ENCODE data around the gene GRN.
"Not testable (repeated sequence)": the region's sequence is repeated elsewhere in the genome, so short reads cannot be mapped to it uniquely, and the experiment has no call there.

Gene GRN

DNA sequence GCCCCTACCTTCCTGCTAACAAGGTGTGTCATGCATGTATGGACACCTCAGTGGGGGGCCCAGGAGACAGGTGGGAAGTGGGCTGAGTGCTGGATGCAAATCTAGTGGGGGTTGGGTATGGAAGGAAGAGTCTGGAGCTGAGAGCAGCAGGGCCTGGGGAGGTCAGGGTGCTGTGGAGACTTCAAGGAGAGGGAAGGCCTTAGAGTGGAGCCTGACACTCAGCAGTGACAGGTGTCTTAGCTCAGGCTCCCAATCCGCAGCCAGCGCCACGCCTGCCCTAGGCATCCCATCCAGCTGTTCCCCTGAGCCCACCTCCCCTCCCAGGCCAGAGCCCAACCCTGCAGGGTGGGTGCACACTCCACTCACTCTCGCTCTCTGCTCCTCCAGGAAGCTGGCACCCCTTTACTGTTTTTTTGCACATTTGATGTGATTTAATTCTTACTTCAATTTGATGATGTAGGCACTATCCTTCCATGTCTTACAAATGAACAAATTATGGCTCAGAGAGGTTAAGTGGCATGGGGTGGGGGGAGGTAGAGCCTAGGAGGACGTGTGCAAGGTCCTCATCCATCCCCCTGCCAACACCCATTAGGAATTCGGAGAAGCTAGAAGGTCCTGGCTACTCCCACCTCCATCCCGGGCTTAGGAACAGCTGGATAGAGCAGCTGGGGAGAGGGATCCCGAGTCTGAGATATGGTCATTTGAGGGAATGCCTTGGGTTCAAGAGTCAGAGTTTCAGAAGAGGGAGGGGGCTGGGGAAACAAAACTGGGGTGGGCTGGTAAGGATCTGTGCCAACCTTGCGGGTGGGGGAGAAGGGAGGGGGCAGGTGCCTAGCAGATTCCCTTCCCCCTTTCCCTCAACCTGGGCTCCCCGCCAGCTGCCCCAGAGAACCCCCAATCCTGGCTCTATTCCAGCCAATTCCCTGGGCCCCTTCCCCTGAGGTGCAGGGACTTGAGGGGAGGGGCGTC, 16.5 kb downstream of the GRN start:
- DNase-seq (ENCODE audit: low spot score), result no peak

- DNase-seq (ENCODE audit: low spot score), result no peak
These were observed 17.4 kb downstream of the GRN start for GRCh38 chr17:44362459-44362948.

GRCh38 chr17:44362949-44363612, 18.0 kb downstream of the GRN start:
- no peak for DNase-seq (ENCODE audit: low spot score)

GRCh38 chr17:44363613-44364159, 18.6 kb downstream of the GRN start, which contains the start of gene FAM171A2:
Gene FAM171A2, minus strand, starts transcription at chr17:44363853. Its CDS starts 139 bp downstream, at chr17:44363714.
- DNase-seq (ENCODE audit: low spot score), result no peak

DNA sequence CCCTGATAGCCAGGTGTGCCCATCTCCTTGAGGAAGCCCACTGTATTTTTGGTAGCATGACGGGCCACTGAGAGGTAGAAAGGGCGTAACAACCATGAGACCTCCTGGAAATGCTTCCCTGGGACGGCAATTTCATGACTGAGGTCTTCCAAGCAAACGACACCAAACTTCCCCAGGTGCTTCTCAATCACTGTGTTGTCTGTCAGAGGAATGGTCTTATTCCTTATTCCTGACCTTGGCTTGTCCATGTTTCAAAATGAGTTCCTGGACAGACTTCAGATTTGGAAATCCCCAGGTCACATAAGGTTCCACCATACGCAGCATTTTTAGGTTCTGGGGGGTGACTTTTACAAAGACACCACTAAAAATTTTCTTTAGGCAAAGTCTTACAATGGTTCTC, 19.9 kb downstream of the GRN start:
- not testable (repeated sequence) for DNase-seq (ENCODE audit: low spot score)

DNA sequence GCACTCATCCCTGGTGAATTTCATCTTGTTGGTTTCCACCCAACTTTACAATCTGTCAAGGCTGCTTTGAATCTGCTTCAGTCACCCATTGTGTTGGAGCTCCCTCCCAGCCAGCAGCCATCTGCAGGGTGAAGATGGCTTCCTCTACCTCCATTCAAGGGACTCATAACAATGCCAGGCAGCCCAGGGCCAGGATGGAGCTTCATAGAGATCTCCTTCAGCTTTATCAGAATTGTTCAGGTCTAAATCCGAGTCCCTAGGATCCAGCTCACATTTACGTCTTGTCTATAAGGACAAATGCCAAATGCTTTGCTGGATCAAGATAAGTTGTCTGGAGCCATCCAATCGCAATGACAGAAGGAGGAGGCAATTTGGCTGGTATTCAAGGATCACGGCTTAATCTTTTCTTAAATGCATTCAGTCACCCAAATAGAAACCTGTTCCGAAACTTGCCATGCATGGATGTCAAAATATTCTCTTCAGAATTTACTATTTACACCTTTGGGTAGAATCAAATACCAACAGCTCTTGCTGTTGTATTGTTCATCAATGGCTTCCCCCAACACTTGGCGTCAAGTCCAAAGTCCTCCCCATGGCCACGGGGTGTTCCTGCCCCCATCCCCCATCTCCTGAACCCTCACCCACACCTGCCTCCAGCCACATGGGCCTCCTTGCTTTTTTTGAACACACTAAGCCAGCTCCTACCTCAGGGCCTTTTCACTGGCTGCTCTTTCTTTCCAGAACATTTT, 22.3 kb downstream of the GRN start:
- DNase-seq (ENCODE audit: low spot score), result no peak

DNA sequence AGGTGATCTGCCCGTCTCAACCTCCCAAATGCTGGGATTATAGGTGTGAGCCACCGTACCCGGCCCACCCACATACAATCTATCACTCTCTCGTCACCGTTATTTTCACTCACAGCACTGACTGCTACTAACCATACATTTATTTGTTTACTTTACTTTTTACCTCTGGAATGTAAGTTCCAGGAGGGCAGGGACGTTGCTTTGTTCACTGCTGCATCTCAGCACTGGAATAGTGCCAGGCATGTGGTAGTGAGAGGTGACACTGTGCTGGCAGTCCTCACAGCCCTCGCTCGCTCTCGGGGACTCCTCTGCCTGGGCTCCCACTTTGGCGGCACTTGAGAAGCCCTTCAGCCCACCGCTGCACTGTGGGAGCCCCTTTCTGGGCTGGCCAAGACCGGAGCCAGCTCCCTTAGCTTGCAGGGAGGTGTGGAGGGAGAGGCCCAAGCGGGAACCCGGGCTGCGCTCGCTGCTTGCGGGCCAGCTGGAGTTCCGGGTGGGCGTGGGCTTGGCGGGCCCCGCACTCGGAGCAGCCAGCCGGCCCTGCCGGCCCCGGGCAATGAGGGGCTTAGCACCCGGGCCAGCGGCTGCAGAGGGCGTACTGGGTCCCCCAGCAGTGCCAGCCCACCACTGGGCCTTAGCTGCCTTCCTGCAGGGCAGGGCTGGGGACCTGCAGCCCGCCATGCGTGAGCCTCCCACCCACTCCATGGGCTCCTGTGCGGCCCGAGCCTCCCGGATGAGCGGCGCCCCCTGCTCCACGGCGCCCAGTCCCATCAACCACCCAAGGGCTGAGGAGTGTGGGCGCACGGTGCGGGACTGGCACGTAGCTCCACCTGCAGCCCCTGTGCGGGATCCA, 23.5 kb downstream of the GRN start:
- DNase-seq (ENCODE audit: low spot score), result not testable (repeated sequence)

GRCh38 chr17:44369414-44370023, 24.4 kb downstream of the GRN start:
- not testable (repeated sequence) for DNase-seq (ENCODE audit: low spot score)

DNA sequence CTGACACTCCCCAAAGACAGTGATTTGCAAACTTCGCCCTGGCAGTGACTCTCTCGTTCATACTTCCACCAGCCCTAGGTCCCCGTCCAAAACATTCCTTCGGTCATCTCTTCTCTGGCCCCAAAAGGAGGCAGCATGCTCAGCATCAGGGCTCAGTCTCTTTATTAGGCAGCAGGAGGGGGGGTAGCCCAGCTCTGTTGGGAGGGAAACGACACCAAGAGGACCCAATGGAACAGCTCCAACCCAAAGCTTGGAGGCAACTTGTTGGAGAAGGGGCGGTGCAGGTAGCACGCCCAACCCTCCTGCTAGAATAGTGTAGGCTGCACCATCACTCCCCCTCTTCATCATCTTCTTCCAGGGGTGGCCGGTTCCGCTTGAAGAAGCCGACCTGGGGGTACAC, 26.9 kb downstream of the GRN start:
- DNase-seq (ENCODE audit: low spot score), result no peak

- DNase-seq (ENCODE audit: low spot score), result no peak
These were observed 29.4 kb downstream of the GRN start for GRCh38 chr17:44374306-44375195.

GRCh38 chr17:44375196-44376017, 30.3 kb downstream of the GRN start:
- no peak for DNase-seq (ENCODE audit: low spot score)

DNA sequence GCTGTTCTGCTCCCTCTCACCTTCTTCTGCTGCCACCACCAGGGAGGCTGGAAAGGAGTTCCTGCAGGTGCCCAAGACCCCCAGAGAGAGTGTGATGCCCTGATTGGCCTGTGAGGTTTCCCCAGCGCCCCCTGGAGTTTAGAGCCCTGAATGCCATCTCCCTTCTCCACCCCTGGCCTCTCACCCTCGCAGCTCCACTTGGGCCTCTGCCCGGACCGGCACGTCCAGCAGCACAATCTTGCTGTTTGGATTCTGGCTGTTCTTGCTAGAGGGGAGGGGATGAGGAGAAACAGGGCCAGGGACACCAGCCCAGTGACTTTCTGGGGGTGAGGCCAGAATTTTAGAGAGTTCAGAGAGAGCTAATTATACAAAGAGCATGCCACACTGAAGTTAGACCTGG, 31.0 kb downstream of the GRN start:
- no peak for DNase-seq (ENCODE audit: low spot score)

- no peak for DNase-seq (ENCODE audit: low spot score)
These were observed 31.7 kb downstream of the GRN start for GRCh38 chr17:44376779-44377178.

DNA sequence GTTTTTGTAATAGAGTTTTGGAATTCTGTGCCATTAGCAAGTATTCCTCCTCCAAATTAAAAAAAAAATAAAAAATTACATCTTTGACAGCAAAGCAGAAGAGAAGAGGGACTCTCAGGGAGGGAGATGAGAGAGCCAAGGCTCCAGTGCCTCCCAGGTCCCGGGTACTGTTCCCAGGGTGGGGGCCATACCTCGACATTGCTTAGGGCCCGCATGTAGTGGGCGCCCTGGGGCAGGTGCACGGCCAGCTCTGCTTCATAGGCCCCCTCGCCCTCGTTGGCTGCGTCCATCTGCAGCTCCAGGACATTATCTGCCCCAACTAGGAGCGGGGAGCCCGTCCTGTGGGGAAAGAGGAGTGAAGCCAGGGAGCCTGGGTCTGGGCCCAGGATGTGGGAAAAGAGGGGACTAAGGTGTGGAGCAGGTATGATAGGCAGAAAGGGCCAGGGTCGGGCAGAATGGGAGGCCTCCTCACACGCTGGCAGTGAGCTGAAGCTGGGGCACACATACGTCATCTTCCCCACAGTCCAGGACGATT, 33.1 kb downstream of the GRN start:
- DNase-seq (ENCODE audit: low spot score), result no peak

GRCh38 chr17:44379887-44380286, 34.8 kb downstream of the GRN start:
- no peak for DNase-seq (ENCODE audit: low spot score)

DNA sequence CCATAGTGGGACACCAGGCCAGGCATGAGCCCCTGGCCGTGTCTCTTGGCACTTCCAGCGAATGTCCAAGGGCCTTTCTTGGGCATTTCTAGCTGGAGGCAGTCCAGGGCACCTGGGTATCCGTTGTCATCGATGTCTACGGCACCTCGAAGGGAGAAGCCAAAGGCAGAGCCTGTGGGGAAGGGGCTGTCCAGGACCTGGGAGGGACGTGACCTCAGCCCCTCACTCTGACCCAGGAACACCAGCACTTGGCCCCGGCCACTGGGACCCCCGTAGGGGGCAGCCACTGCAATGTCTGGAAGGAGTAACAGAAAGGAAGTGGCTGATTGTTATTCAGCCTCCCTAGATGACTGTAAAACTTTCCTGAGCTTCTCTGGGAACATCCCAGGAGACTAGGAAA, 35.7 kb downstream of the GRN start:
- no peak for DNase-seq (ENCODE audit: low spot score)

GRCh38 chr17:44381810-44382305, 36.8 kb downstream of the GRN start:
- DNase-seq (ENCODE audit: low spot score), result no peak

GRCh38 chr17:44382917-44383316, 37.8 kb downstream of the GRN start:
- no peak for DNase-seq (ENCODE audit: low spot score)
